ENCODE results near the gene ADH4. TPM values are rescaled to one million over a fixed set of nuclear protein-coding genes. Genes with fewer than 3 reads are reported as not detected.
A peak's percentile ranks its signal among the peaks of the same experiment; 100 is the strongest.

ADH4 gene
- polyA plus RNA-seq, 1 donor (not counting 4 experiments of a cell fraction or from before 2014, with no cell fraction given) = not detected

GRCh38 chr4:99090481-99091215 lies 53.4 kb downstream of the ADH4 start:
- no peak for DNase-seq (ENCODE audit: low read depth, low spot score)
- Histone ChIP-seq H4K20me1 (ENCODE audit: control insufficient read depth, extremely low read depth, insufficient read depth, low read length) (no peaks in the 10 kb centered on the region), H2AFZ (ENCODE audit: control insufficient read depth, low read length) (no peak overlapping the region), H3K9me1 (ENCODE audit: control insufficient read depth, extremely low read depth, insufficient read depth, low read length) (no peaks in the 10 kb centered on the region), H3K27me3 (ENCODE audit: control insufficient read depth, extremely low read depth, insufficient read depth, low read length) (no peaks in the 10 kb centered on the region), H3K27ac (ENCODE audit: control insufficient read depth, insufficient read depth, low read length) (peak overlapping the region; percentile 96), H3K4me3 (ENCODE audit: control insufficient read depth in 2 of 3, extremely low read depth in 1 of 3, insufficient read depth in 2 of 3, low read depth in 1 of 3, low read length in 3 of 3) (peak overlapping the region; percentile 55 to 90 (median 81)), H3K9me3 (ENCODE audit: control insufficient read depth, low read depth, low read length) (no peaks in the 10 kb centered on the region), H3K4me2 (ENCODE audit: control insufficient read depth, extremely low read depth, insufficient read depth, low read depth, low read length) (peak overlapping the region; percentile 94), H3K9ac (ENCODE audit: control insufficient read depth, extremely low read depth, insufficient read depth, low read length) (peak overlapping the region; percentile 94), H3K36me3 (ENCODE audit: control insufficient read depth in 2 of 2, extremely low read depth in 1 of 2, insufficient read depth in 2 of 2, low read length in 2 of 2) (peaks cover under 1 to 3% of the 10 kb centered on the region in 2 experiments), H3K79me2 (ENCODE audit: control insufficient read depth, insufficient read depth, low read length) (peaks cover 46% of the 10 kb centered on the region), H3K4me1 (ENCODE audit: control insufficient read depth, extremely low read depth, insufficient read depth, low read length) (peaks cover 15% of the 10 kb centered on the region)
- no peak for FAIRE-seq
- no peak for TF ChIP-seq EZH2 (IDR thresholded peaks at IDR 0.05; ENCODE audit: low read length)
- no peak for TF ChIP-seq CTCF (optimal IDR thresholded peaks at IDR 0.05 in 1 of 3, IDR thresholded peaks at IDR 0.05 in 1 of 3, conservative IDR thresholded peaks at IDR 0.05 in 1 of 3; ENCODE audit: extremely low read depth in 1 of 3, insufficient read depth in 2 of 3, low read length in 3 of 3)
- dilution Hi-C loops (cut with MboI; ENCODE audit: extremely low pct_ligation_motif_present, low sequenced_read_pairs) = no loop called here

- TF ChIP-seq CTCF (optimal IDR thresholded peaks at IDR 0.05 in 1 of 3, IDR thresholded peaks at IDR 0.05 in 1 of 3, conservative IDR thresholded peaks at IDR 0.05 in 1 of 3; ENCODE audit: extremely low read depth in 1 of 3, insufficient read depth in 2 of 3, low read length in 3 of 3) = no peak
- no peak for TF ChIP-seq EZH2 (IDR thresholded peaks at IDR 0.05; ENCODE audit: low read length)
- H3K27me3 ChIP-seq (ENCODE audit: control insufficient read depth, extremely low read depth, insufficient read depth, low read length) = no peaks in the 10 kb centered on the region
- no peaks in the 10 kb centered on the region for H3K9me3 ChIP-seq (ENCODE audit: control insufficient read depth, low read depth, low read length)
- peak within 1 kb of the TSS; percentile 55 to 90 (median 81) for H3K4me3 ChIP-seq (ENCODE audit: control insufficient read depth in 2 of 3, extremely low read depth in 1 of 3, insufficient read depth in 2 of 3, low read depth in 1 of 3, low read length in 3 of 3)
- peaks cover 15% of the 10 kb centered on the region for H3K4me1 ChIP-seq (ENCODE audit: control insufficient read depth, extremely low read depth, insufficient read depth, low read length)
- peak within 1 kb of the TSS; percentile 71 for H2AFZ ChIP-seq (ENCODE audit: control insufficient read depth, low read length)
- peak within 1 kb of the TSS; percentile 96 for H3K27ac ChIP-seq (ENCODE audit: control insufficient read depth, insufficient read depth, low read length)
- peaks cover 62% of the 10 kb centered on the region for H3K79me2 ChIP-seq (ENCODE audit: control insufficient read depth, insufficient read depth, low read length)
- peaks cover 7 to 10% of the 10 kb centered on the region in 2 experiments for H3K36me3 ChIP-seq (ENCODE audit: control insufficient read depth in 2 of 2, extremely low read depth in 1 of 2, insufficient read depth in 2 of 2, low read length in 2 of 2)
- H4K20me1 ChIP-seq (ENCODE audit: control insufficient read depth, extremely low read depth, insufficient read depth, low read length) = no peaks in the 10 kb centered on the region
- H3K9me1 ChIP-seq (ENCODE audit: control insufficient read depth, extremely low read depth, insufficient read depth, low read length) = no peaks in the 10 kb centered on the region
- H3K4me2 ChIP-seq (ENCODE audit: control insufficient read depth, extremely low read depth, insufficient read depth, low read depth, low read length) = peak within 1 kb of the TSS; percentile 94
- dilution Hi-C loops (cut with MboI; ENCODE audit: extremely low pct_ligation_motif_present, low sequenced_read_pairs) = no loop called here
- peak within 1 kb of the TSS; percentile 94 for H3K9ac ChIP-seq (ENCODE audit: control insufficient read depth, extremely low read depth, insufficient read depth, low read length)
- DNase-seq (ENCODE audit: low read depth, low spot score) (no peak), FAIRE-seq (no peak)
Measured at GRCh38 chr4:99088481-99089365, 55.4 kb downstream of the ADH4 start, which contains the start of gene ADH5. ADH5 (minus strand) TSS chr4:99088788; CDS start chr4:99088700, 88 bp downstream.
